ENCODE measurements around the gene CST5.

- TF ChIP-seq, protein P1, sequence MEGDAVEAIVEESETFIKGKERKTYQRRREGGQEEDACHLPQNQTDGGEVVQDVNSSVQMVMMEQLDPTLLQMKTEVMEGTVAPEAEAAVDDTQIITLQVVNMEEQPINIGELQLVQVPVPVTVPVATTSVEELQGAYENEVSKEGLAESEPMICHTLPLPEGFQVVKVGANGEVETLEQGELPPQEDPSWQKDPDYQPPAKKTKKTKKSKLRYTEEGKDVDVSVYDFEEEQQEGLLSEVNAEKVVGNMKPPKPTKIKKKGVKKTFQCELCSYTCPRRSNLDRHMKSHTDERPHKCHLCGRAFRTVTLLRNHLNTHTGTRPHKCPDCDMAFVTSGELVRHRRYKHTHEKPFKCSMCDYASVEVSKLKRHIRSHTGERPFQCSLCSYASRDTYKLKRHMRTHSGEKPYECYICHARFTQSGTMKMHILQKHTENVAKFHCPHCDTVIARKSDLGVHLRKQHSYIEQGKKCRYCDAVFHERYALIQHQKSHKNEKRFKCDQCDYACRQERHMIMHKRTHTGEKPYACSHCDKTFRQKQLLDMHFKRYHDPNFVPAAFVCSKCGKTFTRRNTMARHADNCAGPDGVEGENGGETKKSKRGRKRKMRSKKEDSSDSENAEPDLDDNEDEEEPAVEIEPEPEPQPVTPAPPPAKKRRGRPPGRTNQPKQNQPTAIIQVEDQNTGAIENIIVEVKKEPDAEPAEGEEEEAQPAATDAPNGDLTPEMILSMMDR (IDR thresholded peaks at IDR 0.05), result no peak
- no peak for TF ChIP-seq POLR2A (IDR thresholded peaks at IDR 0.05)
Measured at GRCh38 chr20:23857962-23858595, 21.5 kb downstream of the CST5 start.

Data from body of pancreas (tissue), 4 donors.